Hepatocyte (in vitro differentiated cells): ENCODE results near the gene CNTNAP2. TPM values are rescaled to one million over a fixed set of nuclear protein-coding genes. Genes with fewer than 3 reads are reported as not detected.

Experiments used
- DNase-seq: peaks from one replicate; pipeline ENCODE4 v3.0.0-alpha.2; 2016; ENCODE audit warnings: low spot score
- H2AFZ ChIP-seq: fragments of 200-600 bp; sonication (generic); 2 replicates; pipeline ENCODE4 v1.6.0; 2016; ENCODE audit warnings: antibody characterized with exemption, mild to moderate bottlenecking
- H3K27ac ChIP-seq: fragments of 200-600 bp; sonication (generic); 2 replicates; pipeline ENCODE4 v1.5.1; 2016; ENCODE audit warnings: mild to moderate bottlenecking
- H3K27me3 ChIP-seq: fragments of 200-600 bp; sonication (generic); 2 replicates; pipeline ENCODE4 v1.6.1; 2016
- H3K36me3 ChIP-seq: fragments of 200-600 bp; sonication (generic); replicated peaks from 2 replicates; pipeline ENCODE4 v1.5.1; 2016; ENCODE audit warnings: low read depth; ENCODE audit not compliant: insufficient read depth
- H3K4me1 ChIP-seq: fragments of 200-600 bp; sonication (generic); 2 replicates; pipeline ENCODE4 v1.5.1; 2016; ENCODE audit warnings: mild to moderate bottlenecking, moderate library complexity; ENCODE audit not compliant: insufficient read depth
- H3K4me2 ChIP-seq: fragments of 200-600 bp; sonication (generic); 2 replicates; pipeline ENCODE4 v1.6.0; 2016
- H3K4me3 ChIP-seq: fragments of 200-600 bp; sonication (generic); 2 replicates; pipeline ENCODE4 v1.5.1; 2016; ENCODE audit warnings: mild to moderate bottlenecking
- H3K79me2 ChIP-seq: fragments of 200-600 bp; sonication (generic); 2 replicates; pipeline ENCODE4 v1.6.0; 2017; ENCODE audit warnings: mild to moderate bottlenecking
- H3K9me2 ChIP-seq: fragments of 200-600 bp; sonication (generic); replicated peaks from 2 replicates; pipeline ENCODE4 v1.6.0; 2017; ENCODE audit warnings: mild to moderate bottlenecking; ENCODE audit not compliant: insufficient read depth
- H3K9me3 ChIP-seq: fragments of 200-600 bp; sonication (generic); 2 replicates; pipeline ENCODE4 v1.5.1; 2016; ENCODE audit warnings: low read depth, mild to moderate bottlenecking
- H4K20me1 ChIP-seq: fragments of 200-600 bp; sonication (generic); 2 replicates; pipeline ENCODE4 v1.6.0; 2016; ENCODE audit warnings: mild to moderate bottlenecking; ENCODE audit not compliant: insufficient read depth, poor library complexity, severe bottlenecking
- CTCF ChIP-seq: fragments of 200-600 bp; sonication (generic); IDR thresholded peaks from 2 replicates; pipeline ENCODE4 v1.5.1; 2016; ENCODE audit warnings: antibody characterized with exemption, mild to moderate bottlenecking; ENCODE audit not compliant: poor library complexity
- EZH2 ChIP-seq: fragments of 200-600 bp; sonication (generic); IDR thresholded peaks from 2 replicates; pipeline ENCODE4 v1.6.1; 2016; ENCODE audit warnings: antibody characterized with exemption, mild to moderate bottlenecking, borderline replicate concordance
- EZH2phosphoT487 ChIP-seq: fragments of 200-600 bp; sonication (generic); IDR thresholded peaks from one replicate; pipeline ENCODE4 v1.6.1; 2018; ENCODE audit warnings: antibody characterized with exemption, mild to moderate bottlenecking, low read depth, moderate library complexity; ENCODE audit not compliant: unreplicated experiment, severe bottlenecking
- WGBS: methylation state at CpG from one replicate; pipeline ENCODE4 v1.1.6; 2016; ENCODE audit warnings: low lambda C conversion rate; ENCODE audit errors: missing lambda C conversion rate; 5-methylcytosine and 5-hydroxymethylcytosine counted together
- polyA plus RNA-seq: library from polyadenylated mRNA; unstranded; fragments of >200 nt; fragmentation: Nextera tagmentation; extraction: Ambion mirVana; gene quantifications from 2 replicates; pipeline ENCODE4 v1.2.1, GENCODE V29; 2016
- total RNA-seq: library from RNA; depleted of rRNA; stranded (reverse); fragments of >200 nt; gene quantifications from 2 replicates; pipeline ENCODE4 v1.2.3, GENCODE V29; 2014

CNTNAP2 gene
- total and polyA plus RNA-seq, 2 experiments from 2014 or later: 7.5 to 14.7 TPM

GRCh38 chr7:148245381-148245780 is 2128.8 kb downstream of the CNTNAP2 start:
- no peak overlapping the region for H2AFZ ChIP-seq
- no peak overlapping the region for H3K4me3 ChIP-seq
- no peaks in the 10 kb centered on the region for H3K79me2 ChIP-seq
- H3K27me3 ChIP-seq: no peaks in the 10 kb centered on the region
- TF ChIP-seq EZH2phosphoT487: no peak
- no peak for TF ChIP-seq EZH2
- TF ChIP-seq CTCF: no peak
- H3K4me2 ChIP-seq: no peak overlapping the region
- WGBS: 79% methylated on average over 7 of the region's 7 CpGs
- no peaks in the 10 kb centered on the region for H4K20me1 ChIP-seq
- no peak overlapping the region for H3K27ac ChIP-seq
- H3K9me2 ChIP-seq: no peaks in the 10 kb centered on the region
- no peak for DNase-seq
- H3K4me1 ChIP-seq: peaks cover 2% of the 10 kb centered on the region
- H3K9me3 ChIP-seq: no peaks in the 10 kb centered on the region
- no peaks in the 10 kb centered on the region for H3K36me3 ChIP-seq

GRCh38 chr7:148253629-148254028 is 2137.0 kb downstream of the CNTNAP2 start:
- no peaks in the 10 kb centered on the region for H3K9me3 ChIP-seq
- no peak for DNase-seq

GRCh38 chr7:148255333-148255732 is 2138.7 kb downstream of the CNTNAP2 start:
- Histone ChIP-seq H3K36me3 (no peaks in the 10 kb centered on the region), H3K9me3 (no peaks in the 10 kb centered on the region), H4K20me1 (no peaks in the 10 kb centered on the region), H3K27ac (no peak overlapping the region), H2AFZ (no peak overlapping the region), H3K4me2 (no peak overlapping the region), H3K79me2 (no peaks in the 10 kb centered on the region), H3K4me3 (no peak overlapping the region), H3K4me1 (no peaks in the 10 kb centered on the region), H3K9me2 (no peaks in the 10 kb centered on the region), H3K27me3 (no peaks in the 10 kb centered on the region)
- no peak for DNase-seq
- TF ChIP-seq CTCF (peak; percentile 40), EZH2phosphoT487 (no peak), EZH2 (no peak)
- WGBS: 74% methylated on average over 3 of the region's 3 CpGs

More at GRCh38 chr7:148253629-148254028, 2137.0 kb downstream of the CNTNAP2 start:
- H3K4me2 ChIP-seq: no peak overlapping the region
- no peak overlapping the region for H2AFZ ChIP-seq
- no peaks in the 10 kb centered on the region for H4K20me1 ChIP-seq
- H3K79me2 ChIP-seq: no peaks in the 10 kb centered on the region
- WGBS: 96% methylated on average over 7 of the region's 7 CpGs
- TF ChIP-seq EZH2 (no peak), EZH2phosphoT487 (no peak), CTCF (no peak)
- no peak overlapping the region for H3K4me3 ChIP-seq
- H3K9me2 ChIP-seq: no peaks in the 10 kb centered on the region
- H3K27me3 ChIP-seq: no peaks in the 10 kb centered on the region
- H3K27ac ChIP-seq: no peak overlapping the region
- no peaks in the 10 kb centered on the region for H3K4me1 ChIP-seq
- H3K36me3 ChIP-seq: no peaks in the 10 kb centered on the region

GRCh38 chr7:148256433-148256832 is 2139.8 kb downstream of the CNTNAP2 start:
- no peak overlapping the region for H2AFZ ChIP-seq
- H3K9me2 ChIP-seq: no peaks in the 10 kb centered on the region
- no peaks in the 10 kb centered on the region for H3K36me3 ChIP-seq
- H3K79me2 ChIP-seq: no peaks in the 10 kb centered on the region
- no peaks in the 10 kb centered on the region for H4K20me1 ChIP-seq
- H3K27ac ChIP-seq: no peak overlapping the region
- H3K27me3 ChIP-seq: no peaks in the 10 kb centered on the region
- TF ChIP-seq CTCF (no peak), EZH2phosphoT487 (no peak), EZH2 (no peak)
- H3K9me3 ChIP-seq: no peaks in the 10 kb centered on the region
- DNase-seq: no peak
- H3K4me2 ChIP-seq: no peak overlapping the region
- 74% methylated on average over 6 of the region's 6 CpGs for WGBS
- no peak overlapping the region for H3K4me3 ChIP-seq
- H3K4me1 ChIP-seq: no peaks in the 10 kb centered on the region
